ENCODE measurements around the gene ITPA.

- TF ChIP-seq CTCF (conservative IDR thresholded peaks at IDR 0.05; ENCODE audit: low read depth, low read length), result no peak
- no peak for TF ChIP-seq EZH2 (IDR thresholded peaks at IDR 0.05; ENCODE audit: low read length, unreplicated experiment)
Observed at GRCh38 chr20:3168829-3169590, 40.3 kb upstream of the ITPA start.

All from PC-3 (cell line).